T-helper 2 cell (primary cell): Measurements from ENCODE around the gene MAP4K5.

Source experiments
- DNase-seq, 5 experiments: peaks; one replicate each; pipeline versions ENCODE4 v3.0.0 to v3.0.0-alpha.2; 2012 to 2022

MAP4K5 gene

GRCh38 chr14:50399251-50400032 is 132.9 kb downstream of the MAP4K5 start:
- DNase-seq: no peak

- DNase-seq: no peak
These were observed 134.2 kb downstream of the MAP4K5 start for GRCh38 chr14:50398189-50398580.

GRCh38 chr14:50397390-50398188 is 134.8 kb downstream of the MAP4K5 start:
- no peak for DNase-seq

DNA sequence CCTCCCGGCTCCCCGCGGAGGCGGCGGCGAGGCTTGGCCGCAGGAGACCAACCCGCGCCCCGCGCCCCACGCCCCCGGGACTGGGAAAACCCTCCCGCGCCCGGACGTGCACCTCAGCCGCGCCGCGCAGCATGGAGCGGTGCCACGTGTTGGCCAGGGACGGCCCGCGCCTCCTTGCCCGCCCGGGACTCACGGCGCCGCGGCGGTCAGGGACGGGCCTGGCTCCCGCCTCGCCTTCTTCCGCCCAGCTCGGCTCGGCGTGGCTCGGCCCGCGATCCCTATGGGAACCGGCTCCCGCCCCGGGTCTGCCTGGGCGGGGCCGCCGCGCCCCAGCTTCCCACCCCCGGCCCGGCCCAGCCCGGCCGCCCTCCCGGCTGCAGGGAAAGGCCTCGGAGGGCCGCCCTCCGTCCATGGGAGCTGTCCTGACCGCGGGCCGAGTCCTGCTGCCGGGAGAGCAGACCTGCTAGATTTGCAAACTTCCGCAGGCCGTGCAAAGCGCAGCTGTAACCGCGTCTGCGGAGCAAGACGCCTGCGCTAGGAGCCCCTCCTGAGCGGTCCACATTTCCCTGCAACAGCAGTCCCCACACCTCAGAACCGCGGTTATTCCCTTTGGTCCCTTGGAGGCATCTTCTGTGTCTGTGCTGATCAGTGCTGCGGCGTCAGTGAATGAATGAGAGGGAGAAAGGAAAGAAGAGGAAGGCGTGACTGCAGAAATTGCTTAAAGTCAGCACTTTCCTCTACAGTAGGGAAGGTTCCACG is 135.6 kb downstream of the MAP4K5 start, which contains the start of gene CDKL1:
CDKL1 (minus strand) TSS at position 251 of the 759 bp plus-strand sequence. CDS start 1,013 bp downstream, outside the sequence.
- DNase-seq: peak in 4 of 5 experiments; percentile 14 to 32 (median 21)

DNA sequence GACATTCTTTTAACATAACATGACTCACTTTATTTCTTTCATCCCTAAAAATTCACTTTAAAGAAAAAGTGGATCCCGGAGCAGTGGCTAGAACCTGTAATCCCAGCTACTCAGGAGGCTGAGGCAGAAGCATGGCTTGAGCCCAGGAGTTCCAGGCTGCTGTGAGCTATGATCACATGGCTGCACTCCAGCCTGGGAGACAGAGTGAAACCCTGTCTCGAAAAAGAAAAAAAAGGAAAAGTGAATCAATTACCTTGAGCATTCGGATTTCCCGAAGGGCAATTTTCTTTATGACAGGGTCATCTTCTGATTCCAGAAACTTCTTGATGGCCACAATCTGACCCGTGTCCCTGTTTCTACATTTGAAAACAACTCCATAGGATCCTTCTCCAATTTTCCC is 136.9 kb downstream of the MAP4K5 start:
- DNase-seq: no peak

GRCh38 chr14:50394713-50395112 is 137.7 kb downstream of the MAP4K5 start:
- DNase-seq: no peak

DNA sequence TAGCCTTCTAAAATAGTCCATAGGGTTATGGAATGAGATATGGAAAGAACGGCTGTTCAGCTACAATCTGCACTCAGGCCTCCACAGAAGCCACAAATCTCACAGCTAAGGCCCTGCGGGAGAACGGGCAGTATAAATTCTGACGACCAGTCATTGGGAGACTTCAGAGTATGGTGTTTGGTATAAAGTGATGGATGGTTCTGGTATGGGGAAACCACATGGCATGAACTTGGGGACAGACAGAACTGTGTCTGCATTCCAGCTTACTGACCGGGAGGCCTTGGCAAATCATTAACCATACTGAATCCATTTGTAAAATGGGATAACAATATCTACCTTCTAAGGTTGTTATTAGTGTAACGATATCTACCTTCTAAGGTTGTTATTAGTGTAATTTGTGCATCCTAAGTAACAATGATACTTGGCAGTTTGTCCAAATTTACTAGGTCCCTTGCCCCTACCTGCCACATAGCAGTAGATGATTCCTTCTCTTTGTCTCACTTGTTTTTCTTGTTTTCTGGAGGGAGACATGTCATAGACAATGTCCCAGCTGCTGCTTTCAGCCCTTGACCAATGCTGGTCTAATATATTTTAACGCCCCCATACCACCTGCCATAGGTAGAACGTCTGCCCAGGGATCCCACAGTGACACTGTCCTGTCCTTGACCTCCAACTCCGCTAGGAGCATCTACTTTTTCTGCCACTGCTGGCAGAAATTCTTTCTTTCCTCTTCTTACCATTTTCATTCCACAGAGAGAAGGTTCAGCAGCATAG is 142.5 kb downstream of the MAP4K5 start:
- DNase-seq: no peak

- DNase-seq: no peak
These were observed 144.0 kb downstream of the MAP4K5 start for GRCh38 chr14:50388256-50388931.

DNA sequence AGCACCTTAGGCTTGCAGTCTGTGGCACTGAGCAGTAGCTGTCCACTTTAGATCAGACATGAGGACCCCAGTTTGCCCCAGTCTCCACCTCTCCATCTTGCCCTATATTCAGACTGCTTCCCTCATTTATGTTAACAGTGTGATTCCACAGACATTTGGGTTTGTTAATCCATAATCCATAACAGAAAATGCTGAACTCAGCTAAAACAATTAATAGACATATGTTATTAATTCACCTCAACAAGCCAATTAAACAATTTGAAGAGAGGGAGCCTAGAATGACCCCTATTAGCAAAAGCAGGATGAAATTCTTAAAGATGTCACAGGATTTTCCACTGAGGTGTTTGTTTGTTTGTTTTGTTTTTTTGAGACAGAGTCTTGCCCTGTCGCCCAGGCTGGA is 144.8 kb downstream of the MAP4K5 start:
- no peak for DNase-seq

GRCh38 chr14:50383618-50384225 is 148.6 kb downstream of the MAP4K5 start:
- DNase-seq: peak in 1 of 5 experiments; percentile 6

GRCh38 chr14:50381823-50382287 is 150.5 kb downstream of the MAP4K5 start:
- no peak for DNase-seq

- DNase-seq: no peak
These were observed 151.4 kb downstream of the MAP4K5 start for GRCh38 chr14:50381008-50381407.

DNA sequence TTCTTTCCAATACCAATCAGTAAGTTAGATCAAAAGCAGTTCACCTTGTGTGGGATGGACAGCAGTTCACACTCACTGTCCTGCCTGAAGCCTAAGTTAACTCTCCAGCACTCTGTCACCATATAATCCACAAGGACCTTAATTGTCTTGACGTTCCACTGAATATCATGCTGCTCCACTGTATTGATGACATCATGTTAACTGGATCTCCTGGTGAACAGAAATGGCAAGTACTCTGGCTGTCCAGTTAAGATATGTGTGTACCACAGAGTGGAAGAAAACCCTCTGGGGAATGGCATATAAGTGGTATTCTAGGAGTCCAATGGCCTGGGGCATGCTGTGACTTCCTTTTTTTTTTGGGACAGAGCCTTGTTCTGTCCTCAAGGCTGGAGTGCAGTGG is 151.9 kb downstream of the MAP4K5 start:
- no peak for DNase-seq

GRCh38 chr14:50379563-50379962 is 152.8 kb downstream of the MAP4K5 start:
- DNase-seq: no peak

DNA sequence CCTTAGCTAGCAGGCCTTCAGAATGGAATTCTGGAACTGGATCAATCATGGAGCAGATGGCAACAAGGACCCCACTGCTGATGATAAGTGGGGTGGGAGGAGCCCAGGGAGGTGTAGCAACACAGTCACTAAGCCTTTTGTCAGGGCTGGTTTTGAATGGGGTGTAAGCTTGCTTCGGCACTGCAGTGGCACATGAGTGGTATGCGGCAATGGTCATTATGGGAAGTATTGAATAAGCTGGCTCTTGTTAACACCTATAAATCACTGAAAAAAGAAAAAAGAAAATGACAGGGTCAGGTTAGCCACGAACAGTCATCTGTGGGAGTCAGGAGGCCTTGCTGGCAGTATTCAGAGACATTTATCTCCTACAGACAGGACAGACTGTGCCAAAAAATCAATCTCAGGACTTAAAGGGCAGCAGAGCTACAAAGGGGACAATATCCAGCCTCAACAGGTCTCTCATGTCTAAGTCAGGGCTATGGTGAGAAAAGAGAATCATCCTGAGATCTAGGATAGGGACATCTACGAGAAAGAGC is 154.8 kb downstream of the MAP4K5 start:
- DNase-seq: no peak

DNA sequence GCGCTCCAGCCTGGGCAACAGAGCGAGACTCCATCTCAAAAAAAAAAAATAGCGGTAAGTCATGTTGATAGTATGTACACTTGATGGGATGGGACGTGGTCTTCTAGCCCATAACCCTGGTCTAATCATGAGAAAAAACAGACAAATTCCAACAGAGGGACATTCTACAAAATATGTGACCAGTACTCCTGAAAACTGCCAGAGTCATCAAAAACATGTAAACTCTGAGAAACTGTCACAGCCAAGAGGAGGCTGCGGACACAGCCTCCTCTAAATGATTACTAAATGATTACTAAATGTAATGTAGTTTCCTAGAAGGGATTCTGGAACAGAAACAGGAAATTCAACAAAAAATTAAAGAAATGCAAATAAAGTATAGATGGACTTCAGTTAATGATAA is 156.6 kb downstream of the MAP4K5 start:
- no peak for DNase-seq

- DNase-seq: no peak
These were observed 158.4 kb downstream of the MAP4K5 start for GRCh38 chr14:50373959-50374358.

DNA sequence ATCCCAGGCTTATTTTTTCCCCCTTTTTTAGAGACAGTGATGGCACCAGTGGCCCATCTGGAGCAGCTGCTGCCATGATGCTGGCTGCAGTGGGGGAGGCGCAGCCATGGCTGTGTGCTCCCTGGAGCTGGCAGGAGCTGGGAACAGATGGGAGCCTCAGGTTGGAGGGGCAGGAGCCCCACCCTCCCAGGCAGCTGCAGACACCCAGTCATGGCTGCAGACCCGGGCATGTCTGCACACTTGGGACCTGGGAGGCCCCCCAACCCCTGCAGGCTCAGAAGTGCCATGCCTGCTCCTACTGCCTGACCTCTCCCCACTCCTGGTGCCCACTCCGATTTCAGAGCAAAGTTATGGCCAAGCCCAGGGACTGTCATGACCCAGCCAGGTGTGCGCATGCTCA is 160.8 kb downstream of the MAP4K5 start:
- no peak for DNase-seq
